B cell (primary cell): ENCODE data around the gene FAM25A. TPM values are rescaled to one million over a fixed set of nuclear protein-coding genes. Genes with fewer than 3 reads are reported as not detected.
"Not testable (repeated sequence)": the region's sequence is repeated elsewhere in the genome, so short reads cannot be mapped to it uniquely, and the experiment has no call there.

Source experiments
- ATAC-seq: fragments of 200-7000 bp; cut with Tn5 transposase; one replicate; pipeline ENCODE4 v1.10.0; 2021; ENCODE audit warnings: low read depth, mild to moderate bottlenecking, moderate number of reproducible peaks, moderate library complexity
- CTCF ChIA-PET: fragments of 350-600 bp; sonication (Branson Sonifier 250); formaldehyde crosslinking; loops from one replicate; lab custom pipeline; 2021; ENCODE audit warnings: antibody characterized with exemption, inconsistent platforms; lab: Charles Lee
- POLR2A ChIA-PET: fragments of 350-600 bp; sonication (Branson Sonifier 250); formaldehyde crosslinking; loops from one replicate; lab custom pipeline; 2021; ENCODE audit warnings: antibody characterized with exemption; lab: Charles Lee
- DNase-seq: peaks from one replicate; pipeline ENCODE4 v3.0.0; 2013
- H2AFZ ChIP-seq: 2 replicates; pipeline ENCODE4 v1.6.1; 2012; ENCODE audit warnings: mild to moderate bottlenecking, low read depth, low read length; ENCODE audit not compliant: insufficient read depth, poor library complexity, severe bottlenecking
- H3K27ac ChIP-seq, 2 donors: 1 replicate in 1 of 2; 2 replicates in 1 of 2; pipeline ENCODE4 v1.5.1; 2012 to 2013; ENCODE audit warnings: low read length in 2 of 2, mild to moderate bottlenecking in 2 of 2, moderate library complexity in 1 of 2
- H3K27me3 ChIP-seq, 4 experiments: fragments of 200-600 bp in 1 of 4; sonication (generic) in 1 of 4; replicated peaks in 1 of 4; 1 replicate in 2 of 4; 2 replicates in 2 of 4; pipeline versions ENCODE4 v1.6.1 to v1.7.0; 2013 to 2016; ENCODE audit warnings: low read length in 3 of 4, mild to moderate bottlenecking in 2 of 4, mixed read lengths in 1 of 4, moderate library complexity in 1 of 4; ENCODE audit not compliant: insufficient read depth in 4 of 4, control insufficient read depth in 3 of 4; ENCODE audit errors: control extremely low read depth in 1 of 4
- H3K36me3 ChIP-seq, 2 experiments: replicated peaks in 1 of 2; 1 replicate in 1 of 2; 2 replicates in 1 of 2; pipeline versions ENCODE4 v1.6.1 to v1.7.1; 2013; ENCODE audit warnings: low read length in 1 of 2; ENCODE audit not compliant: insufficient read depth in 2 of 2, control insufficient read depth in 1 of 2; ENCODE audit errors: control extremely low read depth in 1 of 2, extremely low read depth in 1 of 2
- H3K4me1 ChIP-seq, 2 donors: fragments of 200-600 bp in 1 of 2; sonication (generic) in 1 of 2; 1 replicate in 1 of 2; 2 replicates in 1 of 2; pipeline versions ENCODE4 v1.5.1 to v1.6.1; 2013 to 2017; ENCODE audit warnings: low read length in 2 of 2; ENCODE audit not compliant: control insufficient read depth in 2 of 2, insufficient read depth in 2 of 2
- H3K4me2 ChIP-seq: replicated peaks from 2 replicates; pipeline ENCODE3; 2012; ENCODE audit warnings: mild to moderate bottlenecking, low read depth, low read length; ENCODE audit not compliant: poor library complexity, severe bottlenecking
- H3K4me3 ChIP-seq, 5 experiments: fragments of 200-600 bp in 1 of 5; sonication (generic) in 1 of 5; 1 replicate in 3 of 5; 2 replicates in 2 of 5; pipeline versions ENCODE4 v1.5.1 to v1.7.0; 2011 to 2016; ENCODE audit warnings: low read length in 4 of 5, mild to moderate bottlenecking in 4 of 5, low read depth in 2 of 5, control low read depth in 1 of 5, moderate library complexity in 1 of 5; ENCODE audit not compliant: insufficient read depth in 1 of 5; ENCODE audit errors: control extremely low read depth in 1 of 5, extremely low read depth in 1 of 5
- H3K79me2 ChIP-seq: fragments of 200-600 bp; sonication (generic); one replicate; pipeline ENCODE4 v1.6.0; 2016; ENCODE audit warnings: low read length; ENCODE audit not compliant: control insufficient read depth, insufficient read depth
- H3K9ac ChIP-seq: fragments of 200-600 bp; sonication (generic); 2 replicates; pipeline ENCODE4 v1.6.1; 2017; ENCODE audit warnings: mild to moderate bottlenecking, low read length, moderate library complexity
- H3K9me3 ChIP-seq, 3 donors: one replicate each; pipeline versions ENCODE4 v1.6.1 to v1.7.1; 2013; ENCODE audit warnings: low read length in 2 of 3; ENCODE audit not compliant: control insufficient read depth in 2 of 3, insufficient read depth in 1 of 3; ENCODE audit errors: control extremely low read depth in 1 of 3
- H4K20me1 ChIP-seq: 2 replicates; pipeline ENCODE4 v1.6.0; 2012; ENCODE audit warnings: mild to moderate bottlenecking, low read length; ENCODE audit not compliant: insufficient read depth, control insufficient read depth, poor library complexity, severe bottlenecking
- H3K27ac Mint-ChIP-seq: one replicate; pipeline ENCODE4 v1.8.0; 2021; ENCODE audit warnings: mixed read lengths
- H3K27me3 Mint-ChIP-seq: one replicate; pipeline ENCODE4 v1.8.0; 2021; ENCODE audit warnings: mixed read lengths
- H3K4me1 Mint-ChIP-seq: one replicate; pipeline ENCODE4 v1.8.0; 2021; ENCODE audit warnings: mixed read lengths
- H3K4me3 Mint-ChIP-seq: one replicate; pipeline ENCODE4 v1.8.0; 2021; ENCODE audit warnings: mixed read lengths
- H3K9me3 Mint-ChIP-seq: one replicate; pipeline ENCODE4 v1.8.0; 2022; ENCODE audit warnings: mixed read lengths; ENCODE audit not compliant: insufficient read depth
- CTCF ChIP-seq: fragments of 200-600 bp; IDR thresholded peaks from one replicate; pipeline ENCODE4 v1.8.0; 2022; ENCODE audit warnings: antibody characterized with exemption, mild to moderate bottlenecking
- EZH2 ChIP-seq: IDR thresholded peaks from 2 replicates; pipeline ENCODE4 v1.6.1; 2012; ENCODE audit warnings: borderline replicate concordance, low read depth, mild to moderate bottlenecking, moderate library complexity, low read length; ENCODE audit not compliant: insufficient read depth, poor library complexity, severe bottlenecking
- WGBS: methylation state at CpG from one replicate; pipeline ENCODE4 v1.1.5; 2013; ENCODE audit warnings: missing lambda C conversion rate; ENCODE audit not compliant: insufficient coverage; 5-methylcytosine and 5-hydroxymethylcytosine counted together
- intact Hi-C: fragments of 100-400 bp; cut with micrococcal nuclease; formaldehyde crosslinking; loops from one replicate; pipeline ENCODE4 v1.10.0; 2022
- polyA plus RNA-seq: library from polyadenylated mRNA; depleted of rRNA; stranded (reverse); fragments of >200 nt; gene quantifications from 2 replicates; pipeline ENCODE4 v1.2.3, GENCODE V29; 2012
- total RNA-seq, 2 donors: library from RNA; stranded (reverse); fragments of 120-200 nt in 1 of 2; gene quantifications; 1 replicate in 1 of 2; 2 replicates in 1 of 2; pipeline versions ENCODE4 v1.2.3 to v1.2.4, GENCODE V29; 2013 to 2022

The FAM25A gene
- total and polyA plus RNA-seq, 2 donors (not counting 1 experiment from before 2014, with no cell fraction given), result not detected

- intact Hi-C loops, result no loop called here
- Histone ChIP-seq H3K79me2 (no peaks in the 10 kb centered on the region), H3K36me3 (no peaks in the 10 kb centered on the region), H3K27me3 (peaks cover 0 to 5% (median 0%) of the 10 kb centered on the region in 4 experiments), H4K20me1 (no peaks in the 10 kb centered on the region), H3K9ac (no peak overlapping the region), H3K4me1 (peaks cover 5 to 7% of the 10 kb centered on the region in 2 donors), H3K27ac (no peak overlapping the region), H3K4me2 (no peak overlapping the region), H2AFZ (no peak overlapping the region), H3K4me3 (no peak overlapping the region), H3K9me3 (peaks cover 0 to 7% (median 0%) of the 10 kb centered on the region in 3 donors)
- WGBS, result 100% methylated on average over 1 of the region's 5 CpGs
- H3K4me1 Mint-ChIP-seq, result peaks cover 7% of the 10 kb centered on the region
- ATAC-seq (no peak), DNase-seq (no peak)
- H3K4me3 Mint-ChIP-seq, result no peak overlapping the region
- ChIA-PET CTCF (no interaction called here), POLR2A (no interaction called here)
- H3K27ac Mint-ChIP-seq, result no peak overlapping the region
- H3K9me3 Mint-ChIP-seq, result no peaks in the 10 kb centered on the region
- peaks cover 6% of the 10 kb centered on the region for H3K27me3 Mint-ChIP-seq
- no peak for TF ChIP-seq CTCF
- no peak for TF ChIP-seq EZH2
These were observed 43.6 kb upstream of the FAM25A start for GRCh38 chr10:86976362-86977056.

- H3K27ac Mint-ChIP-seq, H2AFZ ChIP-seq, H3K27me3 ChIP-seq, H3K9me3 Mint-ChIP-seq, CTCF ChIA-PET, H3K4me3 ChIP-seq, H3K4me1 Mint-ChIP-seq, H3K4me2 ChIP-seq, intact Hi-C loops, DNase-seq, H3K9me3 ChIP-seq, H3K36me3 ChIP-seq, H3K4me3 Mint-ChIP-seq, POLR2A ChIA-PET, H3K9ac ChIP-seq, ATAC-seq, H3K27me3 Mint-ChIP-seq, H3K4me1 ChIP-seq, H3K27ac ChIP-seq, H3K79me2 ChIP-seq, H4K20me1 ChIP-seq: not testable (repeated sequence)
- WGBS, result 100% methylated on average over 1 of the region's 3 CpGs
These were observed 41.6 kb upstream of the FAM25A start for GRCh38 chr10:86978457-86978856.
